ENCODE measurements around the gene HAGH. TPM values are rescaled to one million over a fixed set of nuclear protein-coding genes. Genes with fewer than 3 reads are reported as not detected.

Gene HAGH
- total and polyA plus RNA-seq, 4 donors: 51.2 to 99.7 (median 80.2) TPM

GRCh38 chr16:1777375-1778199, 49.0 kb downstream of the HAGH start:
- 87% methylated on average over 32 to 36 of the region's 36 CpGs for WGBS, 2 donors
- Histone ChIP-seq H3K4me1 (ENCODE audit: control insufficient read depth in 5 of 5, insufficient read depth in 5 of 5, low read length in 5 of 5) (peaks cover 0 to 22% (median 3%) of the 10 kb centered on the region in 5 donors), H3K9ac (ENCODE audit: insufficient read depth in 1 of 2, low read length in 2 of 2) (no peak overlapping the region), H3K27me3 (ENCODE audit: control insufficient read depth in 3 of 3, insufficient read depth in 3 of 3, low read length in 2 of 3) (no peaks in the 10 kb centered on the region), H3K4me3 (no peak overlapping the region), H3K9me3 (ENCODE audit: control insufficient read depth in 4 of 4, insufficient read depth in 3 of 4, low read length in 3 of 4) (no peaks in the 10 kb centered on the region), H3K27ac (ENCODE audit: low read depth in 1 of 2, low read length in 1 of 2) (no peak overlapping the region), H3K36me3 (ENCODE audit: control insufficient read depth in 4 of 4, insufficient read depth in 4 of 4, low read length in 4 of 4) (peaks cover 4 to 41% (median 13%) of the 10 kb centered on the region in 4 donors)
- no peak for DNase-seq
- ATAC-seq (ENCODE audit: insufficient read depth, low FRiP score): no peak
- TF ChIP-seq CTCF (IDR thresholded peaks at IDR 0.05; ENCODE audit: control extremely low read depth, extremely low read depth): no peak

GRCh38 chr16:1776991-1777374, 49.6 kb downstream of the HAGH start:
- TF ChIP-seq CTCF (IDR thresholded peaks at IDR 0.05; ENCODE audit: control extremely low read depth, extremely low read depth): no peak
- Histone ChIP-seq H3K27me3 (ENCODE audit: control insufficient read depth in 3 of 3, insufficient read depth in 3 of 3, low read length in 2 of 3) (no peaks in the 10 kb centered on the region), H3K9me3 (ENCODE audit: control insufficient read depth in 4 of 4, insufficient read depth in 3 of 4, low read length in 3 of 4) (no peaks in the 10 kb centered on the region), H3K4me3 (no peak overlapping the region), H3K27ac (ENCODE audit: low read depth in 1 of 2, low read length in 1 of 2) (no peak overlapping the region), H3K4me1 (ENCODE audit: control insufficient read depth in 5 of 5, insufficient read depth in 5 of 5, low read length in 5 of 5) (peaks cover 0 to 27% (median 3%) of the 10 kb centered on the region in 5 donors), H3K36me3 (ENCODE audit: control insufficient read depth in 4 of 4, insufficient read depth in 4 of 4, low read length in 4 of 4) (peaks cover 4 to 41% (median 14%) of the 10 kb centered on the region in 4 donors), H3K9ac (ENCODE audit: insufficient read depth in 1 of 2, low read length in 2 of 2) (no peak overlapping the region)
- ATAC-seq (ENCODE audit: insufficient read depth, low FRiP score) (no peak), DNase-seq (no peak)
- WGBS, 2 donors: 90 to 91% methylated on average over 22 of the region's 22 CpGs

DNA sequence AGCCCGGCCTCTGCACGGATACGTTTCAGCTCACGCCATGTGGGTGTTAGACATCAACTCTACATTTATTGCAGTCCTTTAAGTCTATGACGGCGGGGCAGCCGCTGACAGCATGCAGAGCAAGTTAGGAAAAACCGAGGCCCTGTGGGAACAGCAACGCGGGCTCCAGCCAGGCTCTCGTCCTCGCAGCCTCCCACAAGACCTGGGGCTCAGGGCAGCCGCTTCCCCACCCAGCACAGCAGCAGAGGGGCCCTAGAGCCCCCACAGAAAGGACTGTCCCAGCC, 50.0 kb downstream of the HAGH start:
- ATAC-seq (ENCODE audit: insufficient read depth, low FRiP score): no peak
- TF ChIP-seq CTCF (IDR thresholded peaks at IDR 0.05; ENCODE audit: control extremely low read depth, extremely low read depth): no peak
- Histone ChIP-seq H3K9ac (ENCODE audit: insufficient read depth in 1 of 2, low read length in 2 of 2) (no peak overlapping the region), H3K27me3 (ENCODE audit: control insufficient read depth in 3 of 3, insufficient read depth in 3 of 3, low read length in 2 of 3) (no peaks in the 10 kb centered on the region), H3K36me3 (ENCODE audit: control insufficient read depth in 4 of 4, insufficient read depth in 4 of 4, low read length in 4 of 4) (peaks cover 4 to 41% (median 14%) of the 10 kb centered on the region in 4 donors), H3K4me3 (no peak overlapping the region), H3K9me3 (ENCODE audit: control insufficient read depth in 4 of 4, insufficient read depth in 3 of 4, low read length in 3 of 4) (no peaks in the 10 kb centered on the region), H3K27ac (ENCODE audit: low read depth in 1 of 2, low read length in 1 of 2) (no peak overlapping the region), H3K4me1 (ENCODE audit: control insufficient read depth in 5 of 5, insufficient read depth in 5 of 5, low read length in 5 of 5) (peaks cover 0 to 28% (median 3%) of the 10 kb centered on the region in 5 donors)
- no peak for DNase-seq
- WGBS, 2 donors: 90 to 93% methylated on average over 13 of the region's 13 CpGs

All from lung (tissue), 12 donors.